Fibroblast of the aortic adventitia (primary cell): ENCODE measurements around the gene GALNT2. TPM values are rescaled to one million over a fixed set of nuclear protein-coding genes. Genes with fewer than 3 reads are reported as not detected.

Experiments used
- DNase-seq: peaks from one replicate; pipeline ENCODE4 v3.0.0-alpha.2; 2010; ENCODE audit warnings: low read depth
- H3K4me3 ChIP-seq: 2 replicates; pipeline ENCODE4 v1.5.1; 2011; ENCODE audit warnings: low read depth, mild to moderate bottlenecking, control low read depth, low read length, moderate library complexity
- CTCF ChIP-seq: IDR thresholded peaks from 2 replicates; pipeline ENCODE4 v1.5.1; 2011; ENCODE audit warnings: mild to moderate bottlenecking, low read length, control low read depth, inconsistent platforms; ENCODE audit not compliant: insufficient read depth
- total RNA-seq: library from RNA; depleted of rRNA; stranded (reverse); fragments of >200 nt; gene quantifications from 2 replicates; pipeline ENCODE4 v1.2.3, GENCODE V29; 2012; ENCODE audit warnings: low replicate concordance

GALNT2 gene
- total RNA-seq, 1 donor: 68.1 TPM

- no peak overlapping the region for H3K4me3 ChIP-seq
- TF ChIP-seq CTCF: no peak
- DNase-seq: no peak
These were observed 254.8 kb downstream of the GALNT2 start for GRCh38 chr1:230321741-230322420.

DNA sequence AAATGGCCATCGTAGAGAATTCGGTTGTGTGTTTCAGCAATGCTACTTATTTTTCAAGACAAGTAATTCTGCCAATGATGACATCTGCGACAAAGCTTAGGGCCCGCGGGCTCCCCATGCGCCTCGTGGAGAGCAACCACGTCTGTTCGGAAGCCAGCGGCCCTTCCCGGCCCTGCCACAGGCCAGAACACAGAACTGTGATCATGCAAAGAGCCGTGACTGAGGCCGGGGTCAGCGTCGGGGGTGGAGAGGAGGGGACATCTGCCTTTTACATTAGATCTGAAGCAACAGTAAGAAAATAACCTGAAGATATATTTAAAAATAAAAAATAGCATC lies 255.4 kb downstream of the GALNT2 start:
- TF ChIP-seq CTCF: no peak
- no peak overlapping the region for H3K4me3 ChIP-seq
- no peak for DNase-seq

GRCh38 chr1:230322967-230323547 lies 256.0 kb downstream of the GALNT2 start:
- no peak for DNase-seq
- H3K4me3 ChIP-seq: no peak overlapping the region
- no peak for TF ChIP-seq CTCF

GRCh38 chr1:230323686-230324085 lies 256.6 kb downstream of the GALNT2 start:
- no peak overlapping the region for H3K4me3 ChIP-seq
- no peak for DNase-seq
- TF ChIP-seq CTCF: no peak

- no peak for DNase-seq
- no peak for TF ChIP-seq CTCF
- H3K4me3 ChIP-seq: no peak overlapping the region
These were observed 260.2 kb downstream of the GALNT2 start for GRCh38 chr1:230326971-230327891.

DNA sequence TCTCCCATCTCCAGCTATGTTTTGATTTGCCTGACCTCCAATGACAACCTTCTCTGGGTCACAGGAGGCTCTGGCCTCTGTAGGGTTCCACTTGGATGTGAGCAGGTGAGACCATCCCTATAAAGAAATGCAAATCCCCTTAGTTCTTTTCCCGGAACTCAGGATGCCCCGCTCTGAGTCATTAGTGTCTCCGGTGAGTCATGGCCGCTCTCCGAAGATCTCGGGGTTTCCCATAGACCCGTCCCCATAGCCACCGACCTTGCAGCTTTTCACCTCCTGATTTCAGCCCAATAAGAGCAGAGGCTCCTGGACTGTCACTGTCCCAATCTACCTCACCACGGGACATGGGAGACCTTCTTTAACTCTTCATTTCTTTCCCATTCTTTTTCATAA lies 260.9 kb downstream of the GALNT2 start:
- no peak overlapping the region for H3K4me3 ChIP-seq
- no peak for DNase-seq
- no peak for TF ChIP-seq CTCF
